HUES48 (cell line): ENCODE measurements around the gene F12.

ENCODE experiments used
- H3K27ac ChIP-seq: one replicate; pipeline ENCODE4 v1.7.0; 2013; ENCODE audit warnings: low read depth, low read length, inconsistent platforms
- H3K27me3 ChIP-seq: 2 replicates; pipeline ENCODE4 v1.6.1; 2013; ENCODE audit warnings: mild to moderate bottlenecking, low read length; ENCODE audit not compliant: control insufficient read depth, insufficient read depth
- H3K36me3 ChIP-seq: 2 replicates; pipeline ENCODE4 v1.6.1; 2013; ENCODE audit warnings: low read length; ENCODE audit not compliant: control insufficient read depth, insufficient read depth
- H3K4me1 ChIP-seq: 2 replicates; pipeline ENCODE4 v1.6.1; 2013; ENCODE audit warnings: mild to moderate bottlenecking, low read length; ENCODE audit not compliant: control insufficient read depth, insufficient read depth
- H3K4me3 ChIP-seq: 2 replicates; pipeline ENCODE4 v1.5.1; 2013; ENCODE audit warnings: mild to moderate bottlenecking, low read depth, low read length
- H3K9ac ChIP-seq: 2 replicates; pipeline ENCODE4 v1.6.1; 2013; ENCODE audit warnings: mild to moderate bottlenecking, low read depth, low read length, moderate library complexity
- H3K9me3 ChIP-seq: 2 replicates; pipeline ENCODE4 v1.6.1; 2013; ENCODE audit warnings: low read length; ENCODE audit not compliant: control insufficient read depth, insufficient read depth

The F12 gene

GRCh38 chr5:177435847-177436536, 26.6 kb upstream of the F12 start:
- peaks cover 68% of the 10 kb centered on the region for H3K36me3 ChIP-seq
- H3K27me3 ChIP-seq: no peaks in the 10 kb centered on the region
- H3K9me3 ChIP-seq: no peaks in the 10 kb centered on the region
- H3K4me3 ChIP-seq: no peak overlapping the region
- no peak overlapping the region for H3K9ac ChIP-seq
- H3K27ac ChIP-seq: no peak overlapping the region
- H3K4me1 ChIP-seq: peaks cover 9% of the 10 kb centered on the region; the same call in 1 of the 2 replicates

GRCh38 chr5:177434942-177435738, 25.8 kb upstream of the F12 start:
- Histone ChIP-seq H3K9me3 (no peaks in the 10 kb centered on the region), H3K4me3 (no peak overlapping the region), H3K36me3 (peaks cover 75% of the 10 kb centered on the region), H3K4me1 (peaks cover 5% of the 10 kb centered on the region; the same call in 1 of the 2 replicates), H3K27me3 (no peaks in the 10 kb centered on the region), H3K9ac (no peak overlapping the region), H3K27ac (no peak overlapping the region)

GRCh38 chr5:177434437-177434836, 25.1 kb upstream of the F12 start:
- Histone ChIP-seq H3K36me3 (peaks cover 79% of the 10 kb centered on the region), H3K4me3 (no peak overlapping the region), H3K9me3 (no peaks in the 10 kb centered on the region), H3K27ac (no peak overlapping the region), H3K9ac (no peak overlapping the region), H3K27me3 (no peaks in the 10 kb centered on the region), H3K4me1 (no peaks in the 10 kb centered on the region)

DNA sequence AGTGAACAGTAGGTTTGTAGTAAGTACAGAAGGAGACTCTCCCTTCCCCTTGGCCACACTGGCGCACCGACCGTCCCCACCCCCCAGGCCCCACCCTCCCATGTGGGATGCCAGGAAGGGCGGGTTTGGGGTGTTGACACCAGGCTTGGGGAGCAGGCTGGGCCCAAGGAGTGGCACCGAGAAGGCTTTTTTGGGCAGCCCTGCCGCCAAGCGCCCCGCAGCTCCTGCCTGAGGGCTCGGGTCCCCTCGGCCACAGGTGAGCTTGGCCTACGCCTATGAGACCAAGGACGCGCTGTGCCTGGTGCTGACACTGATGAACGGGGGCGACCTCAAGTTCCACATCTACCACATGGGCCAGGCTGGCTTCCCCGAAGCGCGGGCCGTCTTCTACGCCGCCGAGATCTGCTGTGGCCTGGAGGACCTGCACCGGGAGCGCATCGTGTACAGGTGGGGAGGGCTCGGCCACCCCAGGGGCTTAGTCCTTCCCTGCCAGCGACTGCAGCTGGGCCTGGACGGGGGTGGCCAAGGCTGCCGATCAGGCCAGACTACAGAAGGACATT, 24.4 kb upstream of the F12 start:
- Histone ChIP-seq H3K9me3 (no peaks in the 10 kb centered on the region), H3K4me1 (no peaks in the 10 kb centered on the region), H3K4me3 (no peak overlapping the region), H3K9ac (no peak overlapping the region), H3K27ac (no peak overlapping the region), H3K27me3 (no peaks in the 10 kb centered on the region), H3K36me3 (peaks cover 77% of the 10 kb centered on the region)

DNA sequence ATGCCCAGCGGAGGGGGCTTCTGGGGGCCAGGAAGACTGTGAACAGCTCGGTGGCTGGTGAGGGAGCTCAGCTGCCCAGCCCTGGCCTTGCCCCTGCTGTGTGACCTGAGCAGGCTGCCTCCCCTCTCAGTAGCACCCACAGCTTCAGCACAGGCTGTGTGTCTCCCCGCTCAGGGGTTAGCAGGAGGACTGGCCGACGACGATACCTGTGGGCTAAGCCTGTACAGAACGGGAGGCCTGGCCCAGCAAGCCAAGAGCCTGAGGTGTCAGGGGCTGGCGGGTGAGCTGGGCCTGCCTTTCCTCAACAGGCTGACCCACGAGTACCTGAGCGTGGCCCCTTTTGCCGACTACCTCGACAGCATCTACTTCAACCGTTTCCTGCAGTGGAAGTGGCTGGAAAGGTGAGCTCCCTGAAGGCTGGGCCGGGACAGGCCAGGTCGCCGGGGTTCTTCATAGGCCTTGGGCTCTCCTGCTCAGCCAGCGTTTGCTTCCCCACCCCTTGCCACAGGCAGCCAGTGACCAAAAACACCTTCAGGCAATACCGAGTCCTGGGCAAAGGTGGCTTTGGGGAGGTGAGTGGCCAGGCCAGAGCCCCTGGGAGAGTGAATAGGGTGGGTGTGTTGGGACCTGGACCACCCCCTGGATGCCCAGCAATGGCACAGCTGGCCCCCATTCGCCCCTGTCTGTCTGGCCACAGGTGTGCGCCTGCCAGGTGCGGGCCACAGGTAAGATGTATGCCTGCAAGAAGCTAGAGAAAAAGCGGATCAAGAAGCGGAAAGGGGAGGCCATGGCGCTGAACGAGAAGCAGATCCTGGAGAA, 23.7 kb upstream of the F12 start:
- Histone ChIP-seq H3K9ac (no peak overlapping the region), H3K27ac (no peak overlapping the region), H3K4me1 (no peaks in the 10 kb centered on the region), H3K27me3 (no peaks in the 10 kb centered on the region), H3K9me3 (no peaks in the 10 kb centered on the region), H3K4me3 (no peak overlapping the region), H3K36me3 (peaks cover 72% of the 10 kb centered on the region)

DNA sequence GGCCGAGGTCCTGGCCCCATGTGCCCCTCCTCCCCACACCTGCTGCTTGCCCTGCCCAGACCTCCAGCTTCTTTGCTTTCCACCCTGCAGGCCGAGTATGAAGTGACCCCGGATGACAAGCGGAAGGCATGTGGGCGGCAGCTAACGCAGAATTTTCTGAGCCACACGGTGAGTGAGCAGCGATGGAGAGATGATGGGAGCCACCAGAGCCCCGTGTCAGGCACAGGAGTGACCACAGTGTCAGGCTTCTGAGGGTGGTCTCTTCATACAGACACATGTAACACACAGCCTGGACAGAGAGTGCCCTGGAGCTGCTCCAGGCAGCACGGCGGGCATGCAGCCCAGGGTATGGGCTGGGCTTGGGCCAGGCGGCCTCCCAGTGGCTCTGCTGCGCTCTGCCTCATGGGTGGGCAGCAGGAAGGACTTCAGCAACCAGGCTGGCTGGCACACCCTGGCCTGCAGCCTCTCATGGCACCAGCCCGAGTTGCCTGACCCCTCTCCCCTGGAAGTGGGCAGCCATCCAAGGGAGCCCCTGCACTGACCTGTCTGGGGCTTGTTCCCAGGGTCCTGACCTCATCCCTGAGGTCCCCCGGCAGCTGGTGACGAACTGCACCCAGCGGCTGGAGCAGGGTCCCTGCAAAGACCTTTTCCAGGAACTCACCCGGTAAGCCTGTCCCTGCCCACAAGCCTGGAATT, 22.9 kb upstream of the F12 start:
- no peaks in the 10 kb centered on the region for H3K9me3 ChIP-seq
- H3K4me3 ChIP-seq: no peak overlapping the region
- no peaks in the 10 kb centered on the region for H3K27me3 ChIP-seq
- no peak overlapping the region for H3K27ac ChIP-seq
- H3K9ac ChIP-seq: no peak overlapping the region
- peaks cover 66% of the 10 kb centered on the region for H3K36me3 ChIP-seq
- peaks cover 7% of the 10 kb centered on the region; the same call in 1 of the 2 replicates for H3K4me1 ChIP-seq

DNA sequence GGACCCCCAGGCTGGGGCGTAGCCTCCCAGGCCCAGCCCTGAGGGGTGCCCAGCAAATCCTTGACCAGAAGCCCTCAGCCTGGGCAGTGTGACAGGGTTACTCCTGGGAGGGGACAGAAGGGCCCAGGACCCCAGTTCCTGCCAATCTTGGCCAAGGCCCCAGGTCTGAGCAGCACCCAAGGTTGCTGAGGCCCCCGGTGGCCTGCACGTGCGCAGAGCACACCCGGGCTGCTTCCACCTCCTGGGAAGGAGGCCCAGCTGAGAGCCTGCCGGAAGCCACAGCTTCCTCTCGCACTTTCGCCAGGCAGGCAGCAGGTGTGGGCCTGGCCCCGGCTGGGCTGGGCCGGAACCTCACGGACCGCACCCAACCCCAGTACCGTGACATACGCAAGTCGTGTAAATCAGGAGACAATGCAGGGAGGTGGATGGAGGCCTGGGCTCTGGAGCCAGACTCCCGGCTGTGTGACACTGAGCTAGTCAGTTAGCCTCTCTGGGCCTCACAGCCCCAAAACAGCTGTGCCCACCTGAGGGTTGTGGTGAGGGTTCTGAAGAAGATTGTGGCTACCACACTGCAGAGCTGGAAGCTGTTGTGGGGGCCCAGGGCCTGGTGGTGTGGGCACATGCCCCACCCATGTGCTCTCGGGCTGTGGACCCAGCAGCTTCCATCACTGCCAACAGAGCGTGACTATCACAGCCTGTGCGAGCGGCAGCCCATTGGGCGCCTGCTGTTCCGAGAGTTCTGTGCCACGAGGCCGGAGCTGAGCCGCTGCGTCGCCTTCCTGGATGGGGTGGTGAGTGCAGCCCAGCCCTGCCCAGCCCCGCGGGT, 22.2 kb upstream of the F12 start:
- Histone ChIP-seq H3K27me3 (no peaks in the 10 kb centered on the region), H3K27ac (no peak overlapping the region), H3K9ac (no peak overlapping the region), H3K4me3 (no peak overlapping the region), H3K4me1 (peaks cover 9% of the 10 kb centered on the region; the same call in 1 of the 2 replicates), H3K36me3 (peaks cover 62% of the 10 kb centered on the region), H3K9me3 (no peaks in the 10 kb centered on the region)

DNA sequence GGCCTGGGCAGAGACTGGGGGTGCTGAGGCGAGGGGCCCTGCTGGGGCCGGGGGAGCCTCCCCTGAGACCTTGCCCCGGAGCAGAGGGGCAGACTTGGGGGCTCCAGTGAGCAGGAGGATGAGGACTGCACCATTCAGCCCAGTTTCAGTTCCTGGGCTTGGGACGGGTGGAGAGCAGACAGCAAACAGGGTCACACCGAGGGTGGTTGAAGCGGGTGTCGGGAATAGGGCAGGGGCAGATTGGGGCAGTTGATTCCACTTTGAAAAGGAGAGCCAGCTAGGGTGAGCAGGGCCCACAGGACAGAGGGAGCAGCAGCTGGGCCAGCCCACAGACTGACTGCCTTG, 21.6 kb upstream of the F12 start:
- no peak overlapping the region for H3K9ac ChIP-seq
- H3K9me3 ChIP-seq: no peaks in the 10 kb centered on the region
- peaks cover 58% of the 10 kb centered on the region for H3K36me3 ChIP-seq
- H3K27me3 ChIP-seq: no peaks in the 10 kb centered on the region
- H3K4me1 ChIP-seq: peaks cover 9% of the 10 kb centered on the region; the same call in 1 of the 2 replicates
- no peak overlapping the region for H3K27ac ChIP-seq
- H3K4me3 ChIP-seq: no peak overlapping the region

DNA sequence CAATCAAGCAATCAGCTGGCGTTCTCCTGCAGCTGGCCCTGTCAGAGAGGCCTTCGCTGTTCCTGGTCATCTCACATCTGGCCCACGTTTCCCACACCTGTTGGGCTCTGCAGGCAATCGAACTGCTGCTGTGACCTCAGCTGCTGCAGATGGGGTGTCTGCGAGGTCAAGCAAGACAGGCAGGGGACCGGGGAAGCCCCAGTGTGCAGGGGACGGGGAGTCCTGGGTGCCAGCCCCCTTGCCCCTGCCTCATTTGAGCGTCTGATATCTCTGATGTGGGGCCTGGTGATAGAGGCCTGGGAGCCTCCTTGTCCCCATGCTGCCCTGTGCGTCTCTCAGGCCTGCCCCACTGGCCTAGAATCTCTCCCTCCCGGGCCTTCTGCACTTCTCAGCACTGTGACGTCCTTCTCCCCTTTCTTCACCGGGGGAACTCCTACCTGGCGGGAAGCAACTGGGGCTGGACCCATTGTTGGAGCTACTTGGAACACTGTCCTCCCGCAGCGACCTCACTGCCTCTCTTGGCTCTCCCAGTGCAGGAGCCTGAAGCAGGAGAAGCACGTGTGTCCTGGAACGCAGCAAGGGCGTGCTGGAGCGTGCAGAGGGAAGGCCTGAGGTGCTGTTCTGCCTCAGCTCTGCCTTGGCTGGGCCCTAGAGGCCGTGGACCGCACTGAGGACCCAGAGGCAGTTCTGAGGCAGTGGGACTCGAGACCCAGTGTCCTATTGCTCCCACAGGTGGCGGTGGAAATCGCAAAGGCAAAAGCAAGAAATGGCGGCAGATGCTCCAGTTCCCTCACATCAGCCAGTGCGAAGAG, 21.0 kb upstream of the F12 start:
- H3K9ac ChIP-seq: no peak overlapping the region
- no peak overlapping the region for H3K27ac ChIP-seq
- H3K9me3 ChIP-seq: no peaks in the 10 kb centered on the region
- no peak overlapping the region for H3K4me3 ChIP-seq
- no peaks in the 10 kb centered on the region for H3K27me3 ChIP-seq
- peaks cover 54% of the 10 kb centered on the region for H3K36me3 ChIP-seq
- H3K4me1 ChIP-seq: peaks cover 11% of the 10 kb centered on the region
